AG09319 (cell line): Measurements from ENCODE around the gene UBE2E2.
A peak's percentile ranks its signal among the peaks of the same experiment; 100 is the strongest.

ENCODE experiments used
- DNase-seq: peaks from one replicate; pipeline ENCODE4 v3.0.0-alpha.2; 2010; ENCODE audit warnings: low read depth; ENCODE audit errors: extremely low read depth
- TF ChIP-seq, protein P1 (sequence below): IDR thresholded peaks from 2 replicates; pipeline ENCODE4 v1.5.1; 2011; ENCODE audit warnings: low read depth, mild to moderate bottlenecking, inconsistent platforms, low read length, moderate library complexity

The UBE2E2 gene

DNA sequence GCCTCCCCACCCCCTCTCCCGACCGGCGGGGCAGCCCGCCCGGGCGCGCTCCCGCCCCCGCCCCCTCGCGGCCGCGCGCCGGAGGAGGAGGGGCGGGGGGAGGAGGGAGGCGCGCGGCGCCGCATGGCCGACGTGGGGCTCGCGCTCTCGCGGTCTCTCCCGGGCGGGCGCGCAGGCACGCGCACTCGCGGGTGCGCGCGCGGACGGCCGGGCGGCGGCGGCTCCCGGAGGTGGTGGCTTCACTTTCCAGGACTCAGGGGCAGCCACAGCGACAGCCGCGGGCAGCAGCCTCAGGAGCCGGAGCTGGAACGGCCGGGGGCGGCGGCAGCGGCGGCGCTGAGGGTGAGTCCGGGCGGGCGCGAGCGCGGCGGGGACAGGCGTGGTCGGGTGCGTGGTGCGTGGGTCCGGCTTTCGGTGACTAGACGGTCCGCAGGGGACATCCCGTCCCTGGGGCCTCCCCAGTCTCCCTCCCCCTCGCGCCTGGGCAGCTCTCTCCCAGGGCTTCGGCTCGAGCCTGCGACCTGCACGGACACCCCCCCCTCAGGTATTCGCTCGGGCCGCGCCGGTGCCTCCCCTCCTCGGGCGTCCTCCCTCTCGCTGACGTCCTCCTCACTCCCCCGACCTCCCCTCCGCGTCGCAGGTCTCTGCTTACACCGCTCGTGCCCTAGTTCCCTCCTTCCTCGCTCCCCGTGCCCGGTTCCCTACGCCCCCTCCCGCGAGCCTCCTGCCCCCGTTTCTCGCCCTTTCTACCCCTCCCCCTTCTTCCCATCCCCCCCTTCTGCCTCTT lies at the start of gene UBE2E2:
TSS of gene UBE2E2 (plus strand) at position 407 of the 787 bp plus-strand sequence.
- peak; percentile 30 for DNase-seq
- TF ChIP-seq, protein P1, sequence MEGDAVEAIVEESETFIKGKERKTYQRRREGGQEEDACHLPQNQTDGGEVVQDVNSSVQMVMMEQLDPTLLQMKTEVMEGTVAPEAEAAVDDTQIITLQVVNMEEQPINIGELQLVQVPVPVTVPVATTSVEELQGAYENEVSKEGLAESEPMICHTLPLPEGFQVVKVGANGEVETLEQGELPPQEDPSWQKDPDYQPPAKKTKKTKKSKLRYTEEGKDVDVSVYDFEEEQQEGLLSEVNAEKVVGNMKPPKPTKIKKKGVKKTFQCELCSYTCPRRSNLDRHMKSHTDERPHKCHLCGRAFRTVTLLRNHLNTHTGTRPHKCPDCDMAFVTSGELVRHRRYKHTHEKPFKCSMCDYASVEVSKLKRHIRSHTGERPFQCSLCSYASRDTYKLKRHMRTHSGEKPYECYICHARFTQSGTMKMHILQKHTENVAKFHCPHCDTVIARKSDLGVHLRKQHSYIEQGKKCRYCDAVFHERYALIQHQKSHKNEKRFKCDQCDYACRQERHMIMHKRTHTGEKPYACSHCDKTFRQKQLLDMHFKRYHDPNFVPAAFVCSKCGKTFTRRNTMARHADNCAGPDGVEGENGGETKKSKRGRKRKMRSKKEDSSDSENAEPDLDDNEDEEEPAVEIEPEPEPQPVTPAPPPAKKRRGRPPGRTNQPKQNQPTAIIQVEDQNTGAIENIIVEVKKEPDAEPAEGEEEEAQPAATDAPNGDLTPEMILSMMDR, result no peak

DNA sequence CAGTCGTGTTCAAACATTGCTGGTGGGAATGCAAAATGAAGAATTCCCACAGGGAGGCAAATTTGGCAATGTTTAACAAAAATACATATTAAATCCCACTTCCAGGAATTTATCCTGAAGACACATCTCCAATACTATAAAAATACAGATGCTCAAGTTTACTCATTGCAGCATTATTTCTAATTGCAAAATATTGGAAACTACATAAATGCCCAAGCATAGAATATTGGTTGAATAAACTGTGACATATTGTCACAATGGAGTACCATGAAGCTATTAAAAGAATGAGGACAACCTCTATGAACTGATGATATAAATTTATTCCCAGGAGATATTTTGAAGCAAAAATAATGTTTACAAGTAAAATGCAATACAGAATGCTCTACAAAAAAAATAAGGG lies 49.7 kb upstream of the UBE2E2 start:
- no peak for DNase-seq
- TF ChIP-seq, protein P1, result no peak

DNA sequence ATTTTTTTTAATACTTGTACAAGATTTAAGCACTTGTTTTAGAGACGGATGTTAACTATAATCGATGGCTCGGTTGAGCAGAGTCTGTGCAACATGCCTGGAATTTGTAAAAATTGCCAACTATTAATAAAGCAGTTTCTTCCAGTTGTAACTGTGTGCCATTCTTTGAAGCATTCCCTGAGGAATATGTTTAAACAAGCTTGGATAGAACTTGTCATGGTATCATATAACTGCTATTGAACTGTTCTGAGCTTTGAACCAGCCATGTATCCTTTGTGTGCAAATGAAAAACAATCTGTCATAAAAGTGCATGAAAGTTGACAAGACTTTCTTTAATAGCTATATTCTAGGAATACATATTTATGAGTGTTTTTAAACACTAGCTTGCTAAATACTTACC lies 45.8 kb upstream of the UBE2E2 start:
- DNase-seq, result no peak
- TF ChIP-seq, protein P1, result no peak

DNA sequence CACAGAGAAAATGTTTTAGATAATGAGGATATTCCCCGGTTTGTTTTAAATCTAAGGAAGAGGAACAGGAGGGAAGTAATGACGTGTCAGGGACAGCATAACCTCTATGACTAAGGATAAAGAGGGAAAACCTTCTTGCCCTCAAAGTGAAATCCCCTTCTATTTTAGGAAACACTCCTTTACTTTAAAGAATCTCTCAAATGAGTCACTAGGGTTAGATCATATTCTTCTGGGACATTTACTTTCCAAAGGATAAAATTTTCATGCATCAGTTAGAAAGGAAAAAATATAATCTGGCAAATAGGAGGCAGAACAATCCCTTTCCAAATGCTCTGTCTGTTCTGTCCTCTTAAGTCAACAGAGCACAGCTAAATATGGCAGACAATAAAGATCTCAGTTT lies 43.2 kb upstream of the UBE2E2 start:
- peak; percentile 52 for DNase-seq
- TF ChIP-seq, protein P1, result no peak

DNA sequence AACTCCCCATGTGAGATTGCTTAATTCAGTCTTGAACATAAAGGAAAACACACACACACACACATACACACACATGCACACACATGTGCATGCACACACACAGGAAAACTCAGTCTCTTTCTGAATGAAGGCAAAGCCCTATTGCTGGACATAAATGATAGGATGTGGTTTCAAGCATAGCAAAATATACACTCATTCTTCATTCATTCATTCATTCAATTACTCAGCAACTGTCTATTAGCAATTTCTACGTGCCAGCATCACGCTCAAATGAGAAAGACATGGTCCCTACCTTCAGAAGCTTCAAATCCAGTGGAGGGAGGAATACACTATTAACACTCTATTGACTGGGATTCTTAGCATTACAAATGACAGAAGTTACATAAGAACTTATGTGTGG lies 41.8 kb upstream of the UBE2E2 start:
- no peak for DNase-seq
- TF ChIP-seq, protein P1, result no peak

DNA sequence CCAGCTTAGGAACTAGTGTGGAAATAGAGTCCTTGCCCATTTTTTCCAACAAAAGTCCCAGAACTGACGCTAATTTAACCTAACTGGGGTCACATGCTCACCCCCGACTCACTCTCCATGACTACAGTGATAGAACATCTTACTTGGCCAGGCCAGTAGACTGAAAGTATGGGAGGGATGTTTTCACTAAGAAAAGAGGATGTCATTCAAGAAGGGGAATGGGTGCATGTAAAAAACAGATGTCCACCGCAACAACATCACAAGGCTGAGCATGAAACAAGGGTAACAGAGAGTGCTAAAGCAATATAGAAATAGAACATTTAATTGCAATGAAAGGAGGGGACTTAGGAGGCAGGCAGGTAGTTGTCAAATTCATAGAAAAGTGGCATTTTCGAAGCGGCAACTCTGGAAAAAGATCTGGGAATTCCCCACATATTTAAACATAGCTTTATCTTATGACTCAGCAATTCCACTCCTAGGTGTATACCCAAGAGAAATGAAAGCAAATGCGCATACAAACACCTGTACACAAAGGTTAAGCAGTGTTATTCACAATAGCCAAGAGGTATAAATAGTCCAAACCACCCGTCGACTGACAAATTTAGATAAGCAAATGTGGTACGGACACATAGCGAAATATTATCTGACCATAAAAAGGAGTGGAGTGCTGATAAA lies 41.1 kb upstream of the UBE2E2 start:
- TF ChIP-seq, protein P1, result no peak
- DNase-seq, result no peak

DNA sequence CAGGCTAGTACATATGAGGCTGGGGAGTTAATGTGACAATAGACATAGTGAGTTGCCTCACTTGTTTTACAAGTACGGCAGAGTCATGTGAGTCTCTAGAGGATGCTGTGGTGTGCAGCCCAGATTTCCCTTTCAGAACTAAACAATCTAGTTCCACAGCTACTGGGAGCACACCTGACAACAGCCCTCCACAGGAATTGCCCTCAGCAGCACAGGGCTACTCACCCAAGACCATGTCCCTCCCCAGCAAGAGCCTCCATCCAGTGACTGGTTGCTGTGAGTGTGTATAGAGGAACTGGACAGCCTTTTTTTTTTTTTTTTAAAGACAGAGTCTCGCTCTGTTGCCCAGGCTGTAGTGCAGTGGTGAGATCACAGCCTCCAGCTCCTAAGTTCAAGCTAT lies 40.2 kb upstream of the UBE2E2 start:
- DNase-seq, result no peak
- TF ChIP-seq, protein P1, result no peak
